ACC112 (cell line): ENCODE results near the gene PRKAR1B.

Experiments
- H2AFZ ChIP-seq: fragments of 200-600 bp; sonication (generic); one replicate; pipeline ENCODE4 v1.6.0; 2017; ENCODE audit warnings: antibody characterized with exemption, low read length; ENCODE audit not compliant: unreplicated experiment
- H3K27ac ChIP-seq: fragments of 200-600 bp; sonication (generic); 2 replicates; pipeline ENCODE4 v1.5.1; 2014; ENCODE audit warnings: low read depth, mild to moderate bottlenecking, antibody characterized with exemption, low read length, moderate library complexity
- H3K27me3 ChIP-seq: fragments of 200-600 bp; sonication (generic); 2 replicates; pipeline ENCODE4 v1.6.1; 2014; ENCODE audit warnings: mild to moderate bottlenecking, antibody characterized with exemption, low read length, moderate library complexity, mixed read lengths; ENCODE audit not compliant: insufficient read depth
- H3K36me3 ChIP-seq: fragments of 200-600 bp; sonication (generic); 2 replicates; pipeline ENCODE4 v1.6.1; 2016; ENCODE audit warnings: mild to moderate bottlenecking, antibody characterized with exemption, low read length, moderate library complexity, mixed read lengths; ENCODE audit not compliant: insufficient read depth
- H3K4me1 ChIP-seq: fragments of 200-600 bp; sonication (generic); one replicate; pipeline ENCODE4 v1.6.1; 2016; ENCODE audit warnings: low read length, mixed read lengths; ENCODE audit not compliant: insufficient read depth, unreplicated experiment, control insufficient read depth
- H3K4me3 ChIP-seq: fragments of 200-600 bp; sonication (generic); 2 replicates; pipeline ENCODE4 v1.5.1; 2014; ENCODE audit warnings: mild to moderate bottlenecking, low read depth, low read length
- H3K79me2 ChIP-seq: fragments of 200-600 bp; sonication (generic); one replicate; pipeline ENCODE4 v1.6.0; 2016; ENCODE audit warnings: low read length; ENCODE audit not compliant: control insufficient read depth, unreplicated experiment, insufficient read depth

The PRKAR1B gene

DNA sequence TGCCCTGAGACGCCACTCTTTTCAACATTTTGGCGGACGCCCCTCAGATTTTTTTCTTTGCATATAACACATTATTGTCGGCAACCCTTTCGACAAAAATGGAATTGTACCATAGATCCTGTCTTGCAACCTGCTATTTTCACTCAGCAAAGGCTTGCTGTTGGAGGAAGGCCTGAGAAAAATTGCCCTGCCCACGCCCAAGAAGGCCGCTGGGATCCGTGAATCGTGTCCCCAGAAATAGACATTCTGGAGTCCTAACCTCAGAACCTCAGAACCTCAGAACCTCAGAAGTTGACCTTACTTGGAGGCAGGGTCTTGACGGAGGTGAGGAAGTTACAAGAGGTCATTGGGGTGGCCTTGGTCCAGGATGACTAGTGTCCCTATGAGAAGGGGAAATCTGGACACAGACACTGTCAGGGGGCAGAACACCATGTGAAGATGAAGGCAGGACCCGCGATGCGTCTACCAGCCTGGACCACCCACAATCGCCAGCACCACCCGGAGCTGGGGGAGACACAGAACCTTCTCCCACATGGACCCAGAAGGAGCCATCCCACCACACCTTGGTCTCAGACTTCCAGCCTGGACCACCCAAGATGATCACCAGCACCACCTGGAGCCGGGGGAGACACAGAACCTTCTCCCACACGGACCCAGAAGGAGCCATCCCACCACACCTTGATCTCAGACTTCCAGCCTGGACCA, 19.6 kb downstream of the PRKAR1B start:
- peaks cover 3% of the 10 kb centered on the region; the same call in 1 of the 2 replicates for H3K36me3 ChIP-seq
- H3K4me1 ChIP-seq = no peaks in the 10 kb centered on the region
- H3K4me3 ChIP-seq = no peak overlapping the region
- H3K79me2 ChIP-seq = no peaks in the 10 kb centered on the region
- H3K27ac ChIP-seq = no peak overlapping the region
- H3K27me3 ChIP-seq = no peaks in the 10 kb centered on the region
- no peak overlapping the region for H2AFZ ChIP-seq

GRCh38 chr7:706721-707120, 20.4 kb downstream of the PRKAR1B start:
- H3K36me3 ChIP-seq = peaks cover 3% of the 10 kb centered on the region; the same call in 1 of the 2 replicates
- H3K79me2 ChIP-seq = no peaks in the 10 kb centered on the region

DNA sequence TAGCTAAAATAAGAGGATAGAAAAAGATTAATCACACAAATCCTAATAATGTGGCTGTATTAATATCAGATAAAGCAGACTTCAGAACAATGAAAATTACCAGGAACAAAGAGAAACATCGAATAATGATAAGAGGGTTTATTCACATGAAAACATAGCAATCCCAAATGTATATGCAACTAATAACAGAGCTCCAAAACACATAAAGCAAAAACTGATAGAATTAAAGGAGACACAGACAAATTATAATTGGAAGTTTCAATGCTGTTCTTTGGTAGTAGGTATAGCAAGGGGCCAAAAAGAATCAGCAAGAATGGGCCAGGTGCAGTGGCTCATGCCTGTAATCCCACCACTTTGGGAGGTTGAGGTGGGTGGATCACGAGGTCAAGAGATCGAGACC, 24.0 kb downstream of the PRKAR1B start:
- Histone ChIP-seq H3K36me3 (peaks cover 6% of the 10 kb centered on the region), H3K27ac (no peak overlapping the region), H3K79me2 (no peaks in the 10 kb centered on the region), H3K4me3 (no peak overlapping the region), H3K27me3 (no peaks in the 10 kb centered on the region), H3K4me1 (no peaks in the 10 kb centered on the region), H2AFZ (no peak overlapping the region)

More at GRCh38 chr7:706721-707120, 20.4 kb downstream of the PRKAR1B start:
- Histone ChIP-seq H3K4me3 (no peak overlapping the region), H3K27me3 (no peaks in the 10 kb centered on the region), H3K4me1 (no peaks in the 10 kb centered on the region), H2AFZ (no peak overlapping the region), H3K27ac (no peak overlapping the region)

DNA sequence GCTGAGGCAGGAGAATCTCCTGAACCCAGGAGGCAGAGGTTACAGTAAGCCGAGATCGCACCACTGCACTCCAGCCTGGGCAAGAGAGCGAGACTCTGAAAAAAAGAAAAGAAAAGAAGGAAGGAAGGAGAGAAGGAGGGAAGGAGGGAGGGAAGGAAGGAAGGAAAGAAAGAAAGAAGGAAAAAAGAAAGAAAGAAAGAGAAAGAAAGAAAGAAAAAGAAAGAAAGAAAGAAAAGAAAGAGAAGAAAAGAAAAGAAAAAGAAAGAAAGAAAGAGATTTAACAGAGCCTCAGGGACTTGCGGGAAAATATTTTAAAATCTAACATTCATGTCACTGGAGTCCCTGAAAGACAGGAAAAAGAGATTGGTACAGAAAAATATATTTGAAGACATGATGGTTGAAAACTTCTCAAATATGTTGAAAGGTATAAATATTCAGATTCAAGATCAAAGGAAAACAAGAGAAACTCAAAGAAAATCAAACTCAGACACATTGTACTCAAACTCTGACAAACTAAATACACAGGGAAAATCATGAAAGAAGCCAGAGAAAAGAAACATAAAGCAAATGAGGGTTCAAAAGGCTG, 25.9 kb downstream of the PRKAR1B start:
- Histone ChIP-seq H3K27ac (no peak overlapping the region), H3K27me3 (no peaks in the 10 kb centered on the region), H3K4me3 (no peak overlapping the region), H2AFZ (no peak overlapping the region), H3K36me3 (peaks cover 6% of the 10 kb centered on the region), H3K79me2 (no peaks in the 10 kb centered on the region), H3K4me1 (no peaks in the 10 kb centered on the region)

- no peaks in the 10 kb centered on the region for H3K79me2 ChIP-seq
- H3K27ac ChIP-seq = no peak overlapping the region
- H3K27me3 ChIP-seq = no peaks in the 10 kb centered on the region
These were observed 27.5 kb downstream of the PRKAR1B start for GRCh38 chr7:699476-700170.

DNA sequence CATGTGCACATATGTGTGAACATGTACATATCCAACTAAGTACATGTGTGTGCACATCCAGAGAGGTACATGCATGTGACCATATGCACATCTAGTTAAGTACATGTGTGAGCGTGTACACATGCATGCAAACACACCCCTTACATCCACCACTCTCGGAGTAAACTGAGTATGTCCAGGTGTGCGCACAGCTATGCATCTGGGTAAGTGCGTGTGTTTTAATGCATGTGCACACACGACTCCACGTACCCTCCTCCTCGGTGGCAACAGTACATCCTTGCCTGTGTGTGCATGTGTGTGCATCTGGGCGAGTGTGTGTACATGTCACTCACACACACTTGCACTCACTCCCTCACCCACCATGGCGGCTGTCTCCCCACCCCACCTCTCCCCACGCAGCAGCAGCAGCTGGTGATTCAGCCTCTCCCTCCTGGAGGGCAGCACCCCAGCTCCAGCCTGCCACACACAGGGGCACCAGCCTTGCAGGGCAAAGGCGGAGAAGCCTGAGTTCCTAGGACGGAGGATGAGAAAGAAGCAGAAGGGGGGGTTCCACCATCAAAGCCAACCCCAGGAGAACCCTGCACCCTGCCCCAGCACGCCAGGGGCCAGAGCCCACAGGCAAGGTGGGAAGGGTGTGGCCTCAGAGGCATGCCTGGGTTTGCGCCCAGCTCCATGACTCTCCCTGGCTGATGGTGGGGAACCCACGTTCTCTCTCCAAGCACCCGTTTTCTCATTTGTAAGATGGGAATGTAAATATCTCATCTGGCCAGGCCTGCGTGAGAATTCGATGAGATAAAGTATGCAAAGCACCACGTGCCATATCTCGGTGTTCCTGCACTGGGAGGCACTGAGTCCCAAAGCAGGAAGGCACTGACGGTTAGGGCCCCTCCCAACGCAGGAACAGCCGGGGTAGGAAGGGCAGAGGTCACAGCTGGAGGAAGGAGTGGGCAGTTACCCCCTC, 28.3 kb downstream of the PRKAR1B start:
- Histone ChIP-seq H2AFZ (no peak overlapping the region), H3K27ac (no peak overlapping the region), H3K36me3 (peaks cover 6% of the 10 kb centered on the region), H3K79me2 (no peaks in the 10 kb centered on the region), H3K27me3 (no peaks in the 10 kb centered on the region), H3K4me1 (no peaks in the 10 kb centered on the region), H3K4me3 (no peak overlapping the region)

More at GRCh38 chr7:699476-700170, 27.5 kb downstream of the PRKAR1B start:
- H3K36me3 ChIP-seq = peaks cover 6% of the 10 kb centered on the region
- H2AFZ ChIP-seq = no peak overlapping the region
- no peaks in the 10 kb centered on the region for H3K4me1 ChIP-seq
- H3K4me3 ChIP-seq = no peak overlapping the region

- Histone ChIP-seq H3K4me1 (no peaks in the 10 kb centered on the region), H3K79me2 (no peaks in the 10 kb centered on the region), H2AFZ (no peak overlapping the region), H3K27ac (no peak overlapping the region), H3K36me3 (peaks cover 3% of the 10 kb centered on the region), H3K27me3 (no peaks in the 10 kb centered on the region), H3K4me3 (no peak overlapping the region)
These were observed 30.1 kb downstream of the PRKAR1B start for GRCh38 chr7:696812-697551.

DNA sequence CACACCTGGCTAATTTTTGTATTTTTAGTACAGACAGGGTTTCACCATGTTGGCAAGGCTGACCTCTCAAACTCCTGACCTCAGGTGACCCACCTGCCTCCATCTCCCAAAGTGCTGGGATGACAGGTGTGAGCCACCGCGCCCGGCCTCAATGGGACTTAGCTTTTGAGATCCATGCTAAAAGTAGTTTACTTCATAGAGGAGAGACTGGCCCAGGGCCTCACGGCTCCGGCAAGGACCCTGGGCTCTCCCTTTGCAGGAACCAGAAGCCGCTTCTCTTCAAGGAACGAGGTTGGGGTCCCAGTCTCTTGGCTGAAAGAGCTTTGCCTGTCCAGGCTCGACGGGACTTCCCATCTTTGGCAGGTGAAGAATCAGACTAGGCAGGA, 30.7 kb downstream of the PRKAR1B start:
- Histone ChIP-seq H2AFZ (no peak overlapping the region), H3K27me3 (no peaks in the 10 kb centered on the region), H3K27ac (no peak overlapping the region), H3K36me3 (no peaks in the 10 kb centered on the region; the same call in 1 of the 2 replicates), H3K4me1 (no peaks in the 10 kb centered on the region), H3K79me2 (no peaks in the 10 kb centered on the region), H3K4me3 (no peak overlapping the region)

DNA sequence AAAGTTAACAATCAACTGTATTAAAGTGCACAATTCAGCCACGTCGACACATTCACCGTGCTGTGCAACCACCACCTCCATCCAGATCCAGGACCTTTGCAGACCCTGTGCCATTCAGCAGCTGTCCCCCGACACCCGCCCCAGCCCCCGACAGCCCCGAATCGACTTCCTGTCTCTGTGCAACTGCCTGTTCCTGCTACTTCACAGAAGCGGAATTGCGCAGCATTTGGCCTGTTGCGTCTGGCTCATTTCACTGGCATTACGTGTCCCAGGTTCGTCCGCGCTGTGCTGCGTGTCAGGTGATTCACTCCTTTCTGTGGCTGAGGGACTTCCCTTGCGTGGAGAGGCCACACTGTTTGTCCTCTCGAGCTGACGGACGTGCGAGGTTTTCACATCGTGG, 33.8 kb downstream of the PRKAR1B start:
- no peaks in the 10 kb centered on the region for H3K4me1 ChIP-seq

More for the DNA sequence above, 33.8 kb downstream of the PRKAR1B start:
- no peak overlapping the region for H2AFZ ChIP-seq
- no peaks in the 10 kb centered on the region for H3K79me2 ChIP-seq
- H3K4me3 ChIP-seq = no peak overlapping the region
- no peak overlapping the region for H3K27ac ChIP-seq
- H3K36me3 ChIP-seq = no peaks in the 10 kb centered on the region
- H3K27me3 ChIP-seq = no peaks in the 10 kb centered on the region
